GM19438 (cell line): ENCODE data around the gene RALY.

Experiments used
- ATAC-seq: cut with Tn5 transposase; IDR thresholded peaks from one replicate; pipeline ENCODE4 v1.9.1; 2021; ENCODE audit warnings: low read depth; ENCODE audit not compliant: unreplicated experiment

The RALY gene

DNA sequence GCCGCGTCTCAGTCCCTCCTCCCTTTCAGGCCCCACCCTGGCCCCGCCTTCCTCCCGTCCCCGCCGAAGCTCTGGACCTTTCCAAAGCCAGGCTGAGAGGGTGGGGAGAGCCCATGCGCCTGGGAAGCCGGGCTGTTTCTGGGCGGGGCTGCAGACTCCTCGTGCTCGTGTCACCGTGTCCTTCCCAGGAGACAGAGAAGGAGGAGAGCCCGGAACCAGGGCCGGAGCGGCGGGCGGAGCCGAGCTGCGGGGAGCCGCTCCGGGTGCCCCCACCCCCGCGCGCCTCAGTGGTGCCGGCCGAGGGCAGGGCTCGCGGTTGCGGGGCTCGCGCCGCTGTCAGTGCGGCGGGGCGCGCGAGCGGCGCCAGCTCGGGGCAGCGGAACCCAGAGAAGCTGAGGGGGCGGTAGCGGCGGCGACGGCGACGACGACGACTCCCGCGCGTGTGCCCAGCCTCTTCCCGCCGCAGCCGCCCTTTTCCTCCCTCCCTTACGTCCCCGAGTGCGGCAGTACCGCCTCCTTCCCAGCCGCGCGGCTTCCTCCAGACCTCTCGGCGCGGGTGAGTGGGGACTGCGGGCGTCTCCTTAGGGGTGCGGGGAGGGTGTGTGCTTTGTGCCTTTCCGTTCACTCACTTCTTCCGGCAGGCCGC is at the start of gene RALY:
RALY (plus strand) TSS at position 336 of the 646 bp plus-strand sequence. CDS start 78,164 bp downstream, outside the sequence.
- peak; percentile 60 for ATAC-seq

DNA sequence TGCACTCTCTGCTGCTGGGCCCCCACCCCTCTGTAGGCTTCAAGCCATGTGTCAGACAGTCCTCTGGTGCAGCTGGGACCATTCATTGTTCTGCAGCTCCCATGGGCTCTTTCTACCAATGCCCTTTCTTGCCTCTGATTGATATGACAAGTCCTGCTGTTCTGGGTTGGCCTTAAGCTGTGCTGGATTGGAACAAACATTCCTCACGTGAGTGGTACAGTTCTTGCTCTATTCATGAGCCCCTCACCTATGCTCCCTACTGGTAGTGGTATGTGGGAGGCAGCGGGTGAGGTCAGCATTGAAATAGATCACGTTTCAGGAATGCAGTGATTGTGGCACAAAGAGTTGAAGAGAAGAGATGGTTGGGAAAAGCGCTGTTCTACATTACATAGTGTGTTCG is 48.8 kb upstream of the RALY start:
- no peak for ATAC-seq

DNA sequence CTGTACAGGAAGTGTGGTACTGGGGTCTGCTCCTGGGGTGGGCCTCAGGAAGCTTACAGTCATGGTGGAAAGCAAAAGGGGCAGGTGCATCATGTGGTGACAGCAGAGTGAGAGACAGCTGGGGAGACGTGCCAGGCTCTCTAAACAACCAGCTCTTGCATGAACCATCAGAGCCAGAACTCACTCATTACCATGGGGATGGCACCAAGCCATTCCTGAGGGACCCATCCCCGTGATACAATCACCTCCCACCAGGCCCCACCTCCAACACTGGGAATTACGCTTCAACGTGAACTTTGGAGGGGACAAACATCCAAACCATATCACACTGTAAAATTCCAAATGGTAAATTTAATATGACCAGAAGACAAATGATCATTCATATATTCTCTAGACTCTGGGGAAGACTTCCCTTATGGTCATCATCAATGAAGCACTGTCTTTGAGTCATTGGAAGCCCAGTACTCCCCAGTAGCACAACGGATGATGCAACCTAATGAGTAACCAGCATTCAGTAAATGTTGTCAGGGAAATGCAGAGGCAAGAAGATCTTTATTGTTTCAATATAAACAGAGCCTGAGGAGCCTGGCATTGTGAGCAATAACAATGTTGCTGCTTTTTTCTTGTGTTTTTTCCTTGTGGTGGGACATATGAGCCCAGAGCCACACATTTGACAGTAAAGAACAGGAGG is 48.2 kb upstream of the RALY start:
- ATAC-seq, result no peak

DNA sequence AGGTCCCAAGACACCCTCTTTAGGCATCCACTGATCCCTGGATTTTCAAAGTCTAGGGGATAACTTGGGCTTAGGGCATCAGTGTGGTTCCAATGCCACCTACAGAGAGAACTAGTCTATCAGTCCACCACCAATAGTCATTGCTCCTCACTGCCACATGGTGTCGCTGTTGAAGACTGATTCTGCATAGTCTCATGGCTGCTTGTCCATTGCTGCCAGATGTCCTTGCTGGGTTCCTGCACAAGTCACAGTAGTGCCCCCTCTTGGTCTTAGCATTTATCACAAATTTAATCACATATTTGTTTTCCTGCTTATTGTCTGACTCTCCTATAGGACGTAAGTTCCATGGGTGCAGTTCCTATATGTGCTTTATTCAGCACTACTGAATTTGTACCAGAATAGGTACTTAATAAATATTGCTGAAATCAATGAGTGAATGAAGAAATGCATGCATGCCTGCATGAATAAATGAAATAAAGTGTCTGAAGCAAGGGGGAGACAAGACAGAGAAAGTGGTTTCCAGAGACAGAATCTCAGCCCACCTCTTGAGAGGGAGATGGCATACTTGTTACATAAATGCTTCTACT is 45.9 kb upstream of the RALY start:
- no peak for ATAC-seq

DNA sequence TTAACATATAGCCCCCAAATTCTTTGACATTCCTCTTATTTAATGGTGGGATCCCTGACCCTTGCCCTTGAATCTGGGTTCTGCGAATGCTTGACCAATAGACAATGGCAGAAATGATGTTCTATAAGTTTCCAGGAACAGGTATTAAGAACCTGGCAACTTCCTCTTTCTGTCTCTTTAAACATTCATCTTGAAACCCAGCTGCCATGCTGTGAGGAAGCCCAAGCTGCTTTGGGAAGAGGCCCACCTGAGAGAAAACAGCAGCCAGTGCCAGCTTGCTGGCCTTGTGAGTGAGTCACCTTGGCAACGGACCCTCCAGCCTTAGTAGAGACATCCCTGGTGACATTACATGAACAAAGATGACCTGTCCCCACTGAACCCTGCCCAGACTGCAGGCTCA is 45.2 kb upstream of the RALY start:
- no peak for ATAC-seq

DNA sequence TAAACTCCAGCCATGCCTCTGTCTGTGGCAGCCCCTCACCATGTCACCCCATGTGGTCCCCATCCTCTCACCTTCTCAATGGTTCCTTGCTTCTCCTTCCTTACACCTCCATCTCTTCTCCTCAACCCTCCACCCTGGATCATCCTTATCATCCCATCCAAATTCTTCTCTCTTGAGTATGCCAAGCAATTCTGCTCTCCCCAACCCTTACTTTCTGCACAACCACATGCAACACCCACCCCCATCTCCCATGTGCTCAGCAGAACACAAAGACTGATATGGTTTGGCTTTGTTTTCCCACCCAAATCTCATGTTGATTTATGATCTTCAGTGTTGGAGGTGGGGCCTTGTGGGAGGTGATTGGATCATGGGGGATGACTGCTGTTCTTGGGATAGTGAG is 42.5 kb upstream of the RALY start:
- no peak for ATAC-seq

DNA sequence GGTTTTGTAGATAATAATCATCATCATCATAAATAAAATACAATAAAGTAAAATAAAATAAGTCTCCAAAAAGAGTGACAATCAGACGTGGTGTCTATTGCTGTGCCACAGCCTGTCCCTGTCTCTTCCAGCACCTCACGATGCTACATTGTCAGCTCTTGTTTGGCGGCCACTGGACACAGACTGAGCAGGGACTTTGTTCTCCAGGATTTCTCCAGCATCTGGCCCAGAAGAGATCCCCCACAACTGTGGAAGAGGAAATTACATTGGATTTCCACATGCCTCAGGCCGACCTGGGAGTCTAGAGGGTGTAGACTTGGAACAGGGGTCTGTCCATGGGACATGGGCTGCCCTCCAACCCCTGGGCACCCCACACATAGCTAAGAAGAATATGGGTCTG is 39.2 kb upstream of the RALY start:
- ATAC-seq, result no peak

DNA sequence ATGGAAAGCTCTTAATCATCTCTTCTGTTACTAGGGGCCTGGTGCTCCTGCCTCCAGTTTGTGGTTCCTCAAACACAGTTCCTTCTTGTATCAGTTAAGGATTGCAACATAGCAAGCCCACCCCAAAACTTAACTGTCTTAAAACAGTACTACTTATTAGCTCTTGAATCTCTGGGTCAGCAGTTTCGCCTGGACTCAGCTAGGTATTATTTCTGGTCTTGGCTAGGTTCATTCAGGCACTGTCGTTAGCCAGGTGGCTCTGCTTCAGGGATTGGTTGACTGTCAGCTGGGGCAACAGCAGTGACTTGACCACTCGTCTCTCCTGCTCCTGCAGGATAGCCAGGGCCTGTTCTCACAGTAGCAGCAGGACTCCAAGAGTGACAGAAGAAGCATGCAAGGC is 30.0 kb upstream of the RALY start:
- no peak for ATAC-seq

DNA sequence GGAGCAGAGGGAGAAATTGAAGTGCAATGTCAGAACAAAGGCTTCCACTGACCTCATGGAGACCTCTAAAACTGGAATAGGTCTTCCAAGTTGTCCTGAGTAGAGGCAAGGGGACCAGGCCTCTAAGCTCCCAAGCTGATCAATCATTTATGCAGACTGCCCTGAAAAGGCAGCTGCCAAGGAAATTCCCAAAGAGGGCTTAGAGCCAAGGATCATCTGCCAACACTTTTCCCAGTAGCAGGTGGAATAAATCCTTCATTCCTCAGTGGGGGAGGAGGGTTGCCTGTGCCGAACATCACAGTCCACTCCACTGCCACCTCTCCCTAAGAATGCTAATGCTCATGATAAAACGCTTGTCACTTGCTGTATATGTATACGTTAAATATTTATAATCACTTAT is 29.3 kb upstream of the RALY start:
- ATAC-seq, result no peak

DNA sequence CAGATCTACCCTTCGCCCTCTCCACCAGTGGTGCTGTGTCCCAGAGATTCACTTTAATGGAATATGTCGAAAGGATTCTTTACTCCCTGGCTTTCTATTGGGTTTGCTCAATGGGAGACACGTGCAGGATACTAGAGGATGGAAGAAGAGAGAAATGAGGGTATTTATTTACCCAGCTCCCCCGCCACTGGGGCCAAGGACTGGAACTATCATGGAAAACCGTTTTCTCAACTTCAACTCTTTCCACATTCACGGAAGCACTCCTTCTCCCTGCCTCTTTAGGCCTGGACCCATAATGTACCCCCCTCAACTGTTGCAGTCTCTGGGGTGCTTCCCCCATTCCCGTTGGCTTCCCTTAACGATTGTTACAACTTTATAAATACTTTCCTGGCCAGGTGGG is 26.6 kb upstream of the RALY start:
- ATAC-seq, result no peak

DNA sequence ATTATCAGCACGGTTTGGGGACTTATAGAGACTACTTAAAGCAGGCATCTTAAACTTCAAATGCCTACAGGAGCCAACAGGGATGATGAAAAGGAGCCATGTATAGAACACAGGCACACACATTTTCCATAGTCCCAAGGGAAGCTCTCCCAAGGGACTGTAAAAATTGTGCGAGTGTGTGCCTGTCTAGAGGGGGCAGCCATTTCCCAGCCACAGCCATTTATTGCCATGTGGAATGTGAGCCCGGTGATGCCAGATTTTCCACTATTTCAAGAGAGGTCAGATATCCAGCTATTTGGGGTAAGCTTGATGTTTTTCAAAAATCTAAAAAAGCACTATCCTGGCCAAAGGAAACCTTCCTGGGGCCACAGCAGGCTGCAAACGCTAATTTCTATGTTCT is 24.1 kb upstream of the RALY start:
- no peak for ATAC-seq

DNA sequence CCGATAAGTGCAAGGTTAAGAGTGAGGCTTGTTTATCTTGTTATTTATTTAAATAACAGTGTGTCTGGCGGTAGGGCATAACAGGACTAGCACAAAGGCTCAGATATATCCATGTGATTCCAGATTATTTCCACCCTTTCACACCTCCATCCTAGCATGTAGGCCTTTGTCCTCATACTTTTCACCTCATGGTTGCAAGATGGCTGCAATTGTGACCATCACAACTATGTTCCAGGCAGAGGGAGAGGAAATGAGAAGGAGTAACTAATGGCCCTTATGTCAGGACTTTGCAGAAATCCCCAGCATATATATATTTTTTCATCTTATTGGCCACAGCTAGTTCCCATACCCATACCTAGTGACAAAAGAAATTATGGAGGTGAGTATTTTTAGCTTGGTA is 23.5 kb upstream of the RALY start:
- ATAC-seq, result no peak

DNA sequence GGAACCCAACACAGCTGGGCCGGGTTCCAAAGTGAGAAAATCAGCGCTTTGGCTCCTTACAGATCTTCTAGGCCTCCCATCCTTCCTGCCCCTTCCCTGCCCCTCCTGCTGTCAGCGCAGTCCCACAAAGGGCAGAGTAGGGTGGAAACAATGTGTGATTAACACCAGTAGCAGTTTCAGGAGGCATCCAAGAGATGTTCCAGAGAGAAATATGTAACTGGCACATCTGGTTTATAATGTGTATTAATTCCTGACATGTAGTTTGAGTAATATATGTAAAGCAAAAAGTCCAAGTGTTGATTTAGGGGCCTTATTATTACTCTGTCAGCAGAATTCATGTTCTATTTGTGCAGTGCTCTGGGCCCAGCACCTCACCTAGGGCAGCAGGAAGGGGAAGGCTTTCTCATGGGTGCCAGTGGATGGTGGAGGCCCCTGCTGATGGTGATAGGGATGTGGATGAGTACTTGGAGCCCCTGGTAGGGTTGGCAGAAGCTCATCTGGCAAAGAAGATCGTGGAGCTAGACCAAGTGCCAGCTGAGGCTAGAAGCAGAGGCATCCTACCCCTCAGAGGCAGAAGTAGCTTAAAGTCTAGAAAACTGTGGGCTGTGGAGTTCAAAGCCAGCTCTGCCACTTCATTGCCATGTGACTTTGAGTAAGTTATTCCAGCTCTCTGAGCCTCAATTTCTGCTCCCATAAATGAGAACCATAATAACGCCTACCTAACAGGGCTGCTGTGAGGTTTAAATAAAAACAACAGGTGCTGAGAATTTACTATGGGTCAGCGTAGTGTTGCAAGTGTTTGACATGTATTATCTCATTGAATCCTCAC is 22.4 kb upstream of the RALY start:
- ATAC-seq, result no peak

DNA sequence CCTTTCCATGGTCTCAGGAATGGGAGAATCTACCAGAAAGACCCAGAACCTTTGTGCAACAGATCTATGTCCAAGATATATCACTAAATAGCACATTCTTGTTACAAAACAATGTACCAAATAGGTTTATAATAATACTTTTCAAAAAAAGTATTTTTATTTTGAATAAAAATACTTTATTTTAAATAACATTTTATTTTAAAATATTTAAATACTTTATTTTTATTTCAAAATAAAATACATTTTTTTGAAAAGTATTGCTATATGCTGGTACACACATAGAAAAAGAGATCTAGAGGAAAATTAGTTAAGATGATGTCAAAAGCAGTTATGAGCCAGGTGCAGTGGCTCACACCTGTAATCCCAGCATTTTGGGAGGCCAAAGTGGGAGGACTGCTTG is 16.8 kb upstream of the RALY start:
- no peak for ATAC-seq

DNA sequence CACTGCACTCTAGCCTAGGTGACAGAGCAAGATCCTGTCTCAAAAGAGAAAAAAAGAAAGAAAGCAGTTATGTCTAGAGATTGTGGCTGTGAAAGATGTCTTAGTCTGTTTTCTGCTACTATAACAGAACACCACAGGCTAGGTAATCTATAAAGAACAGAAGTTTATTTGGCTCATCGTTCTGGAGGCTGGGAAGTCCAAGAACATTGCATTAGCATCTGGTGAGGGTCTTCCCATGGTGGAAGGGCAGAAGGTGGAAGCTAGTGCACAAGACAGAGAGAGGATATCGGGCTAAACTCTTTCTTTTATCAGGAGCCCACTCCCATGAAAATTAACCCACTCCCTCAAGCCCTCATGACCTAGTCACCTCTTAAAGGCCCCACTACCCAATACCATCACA is 16.2 kb upstream of the RALY start:
- no peak for ATAC-seq

DNA sequence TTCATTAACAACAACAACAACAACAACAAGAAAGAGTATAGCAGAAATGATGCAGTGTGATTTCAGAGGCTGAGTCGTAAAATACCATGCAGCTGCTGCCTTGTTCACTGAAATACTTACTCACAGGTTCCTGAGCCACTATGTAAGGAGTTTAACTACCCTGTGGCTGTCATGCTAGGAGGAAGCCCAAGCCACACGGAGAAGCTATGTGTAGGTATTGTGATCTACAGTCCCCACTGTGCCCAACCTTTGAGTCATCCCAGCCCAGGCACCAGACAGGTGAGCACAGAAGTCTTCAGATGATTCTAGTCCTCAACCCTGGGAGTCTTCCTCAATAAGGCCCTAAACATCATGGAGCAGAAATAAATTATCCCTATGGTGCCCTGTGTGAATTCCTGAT is 14.6 kb upstream of the RALY start:
- no peak for ATAC-seq

DNA sequence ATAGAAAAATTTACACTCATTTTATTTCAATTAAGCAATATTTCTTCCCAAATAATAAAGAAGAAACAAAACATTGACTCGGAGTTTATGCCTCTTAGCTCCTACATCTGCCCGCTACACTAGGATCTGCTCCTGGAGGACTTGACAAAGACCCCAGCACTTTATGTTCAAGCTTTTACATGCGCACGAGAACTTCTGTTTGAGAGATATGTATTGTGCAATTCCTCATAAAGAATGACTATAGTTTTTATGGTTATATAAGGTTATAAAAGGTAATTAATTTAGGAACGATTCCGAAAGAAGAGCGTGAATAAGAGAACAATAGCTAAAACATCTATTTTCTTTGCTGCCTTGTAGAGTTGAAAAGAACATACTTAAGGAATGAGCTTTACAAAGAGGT is 12.4 kb upstream of the RALY start:
- ATAC-seq, result no peak

DNA sequence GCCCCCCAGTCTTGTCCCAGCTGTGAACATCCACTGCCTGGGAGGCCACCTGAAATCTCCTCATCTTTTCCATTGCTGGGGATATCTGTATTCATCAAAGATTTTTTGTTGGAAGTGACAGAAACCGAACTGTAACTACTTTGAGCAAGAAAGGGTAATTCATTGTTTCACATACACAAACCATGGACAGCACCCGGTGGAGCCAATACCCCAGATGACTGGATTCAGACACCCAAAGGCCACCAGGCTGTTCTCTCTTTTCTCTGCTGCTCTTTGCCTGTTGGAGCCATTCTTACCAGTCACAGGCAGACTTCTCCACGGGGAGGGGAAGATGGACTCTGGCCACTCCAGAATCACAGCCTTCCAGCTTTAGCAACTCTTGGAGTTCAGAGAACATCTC is 11.7 kb upstream of the RALY start:
- ATAC-seq, result no peak

DNA sequence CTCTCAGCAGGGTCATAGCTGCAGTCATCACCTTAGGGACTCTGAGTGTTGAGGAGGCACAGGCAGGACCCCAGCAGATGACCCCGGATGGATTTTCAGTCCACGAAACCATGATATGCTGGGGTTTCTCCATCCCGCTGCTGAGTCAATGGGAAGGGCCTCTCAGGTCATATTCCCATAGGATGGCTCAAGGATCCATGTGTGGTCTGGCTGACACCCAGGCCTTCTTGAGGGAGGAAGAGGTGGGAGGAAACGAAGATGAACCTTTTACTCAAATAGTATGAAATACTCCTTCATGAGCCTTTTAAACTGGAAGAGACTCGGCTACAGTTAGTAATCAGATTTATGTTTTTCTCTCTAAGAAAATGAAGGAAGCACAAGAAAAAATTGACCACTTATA is 10.3 kb upstream of the RALY start:
- ATAC-seq, result no peak

DNA sequence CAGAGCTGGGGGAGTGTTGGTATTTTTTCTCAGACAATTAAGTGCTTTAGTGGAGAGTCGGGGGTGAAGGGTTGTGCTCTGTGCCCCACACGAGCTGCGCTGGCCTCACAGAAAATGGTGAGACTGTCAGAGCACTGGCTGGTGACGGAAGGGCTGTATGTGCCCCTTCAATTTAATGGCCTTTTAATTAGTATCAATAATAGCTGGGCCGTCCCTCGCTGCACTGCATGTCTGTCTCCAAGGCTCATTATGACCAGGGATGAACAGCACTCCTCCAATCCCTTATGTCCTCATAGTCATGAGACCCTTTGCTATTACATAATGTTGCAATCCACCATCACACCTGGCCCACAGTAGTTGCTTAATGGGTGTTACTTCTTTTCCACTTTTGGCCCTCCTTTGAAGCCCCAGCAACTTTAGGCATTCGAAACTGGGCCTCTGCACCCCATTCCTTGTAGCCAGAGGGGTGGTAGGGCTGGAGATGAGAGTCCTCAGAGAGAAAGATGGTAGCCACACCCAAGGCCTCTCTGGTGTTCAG is 9.5 kb upstream of the RALY start:
- no peak for ATAC-seq

DNA sequence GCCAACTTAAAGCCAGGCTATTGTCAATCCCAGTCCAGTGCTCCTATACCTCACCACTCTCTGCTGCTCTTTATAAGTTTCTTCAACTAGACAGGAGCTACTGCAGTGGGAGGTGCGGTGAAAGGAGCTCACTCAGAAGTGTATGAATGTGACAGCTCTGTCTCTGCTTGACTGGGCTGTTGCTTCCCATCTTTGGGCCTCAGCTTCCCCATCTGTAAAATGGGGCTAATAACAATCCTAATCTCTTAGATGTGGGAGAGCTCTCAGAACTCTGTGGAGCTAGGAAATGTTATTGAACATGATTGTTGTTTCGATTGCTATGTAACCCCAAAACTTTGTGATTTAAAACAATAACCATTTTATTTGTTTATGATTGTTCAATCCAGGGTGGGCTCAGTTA is 8.4 kb upstream of the RALY start:
- no peak for ATAC-seq
